HepG2 (cell line): ENCODE measurements around the gene KRTAP9-4. TPM values are rescaled to one million over a fixed set of nuclear protein-coding genes. Genes with fewer than 3 reads are reported as not detected.

ENCODE experiments used
- ATAC-seq: fragments of 200-7000 bp; cut with Tn5 transposase; 3 replicates; pipeline ENCODE4 v1.9.1; 2020; ENCODE audit warnings: mild to moderate bottlenecking, moderate library complexity
- BruUV-seq: library from RNA; stranded (reverse); fragments of 400-500 nt; replicated peaks from 2 replicates; lab custom pipeline; 2021; lab: Mats Ljungman, UMichigan
- CTCF ChIA-PET: fragments of 300-600 bp; formaldehyde crosslinking; extraction: SDS; loops from one replicate; lab custom pipeline; 2021; ENCODE audit warnings: low total read pairs, inconsistent platforms, low intra/inter-chr PET ratio; lab: Yijun Ruan, JAX
- POLR2A ChIA-PET: fragments of 350-600 bp; sonication (Branson Sonifier 250); formaldehyde crosslinking; loops from one replicate; lab custom pipeline; 2020; ENCODE audit warnings: antibody characterized with exemption, inconsistent platforms; lab: Yijun Ruan, JAX
- DNase-seq: peaks from one replicate; pipeline ENCODE4 v3.0.0-alpha.2; 2015; ENCODE audit warnings: low spot score
- FAIRE-seq: peaks from 3 replicates; lab custom pipeline; 2011; peaks lifted over from hg19 to GRCh38; lab: Jason Lieb, UNC
- H2AFZ ChIP-seq: one replicate; pipeline ENCODE4 v1.6.1; 2011; ENCODE audit warnings: low read length, inconsistent platforms
- H3K27ac ChIP-seq: fragments of 300-600 bp; 3 replicates; pipeline ENCODE4 v1.8.0; 2011; ENCODE audit warnings: mixed run types, mild to moderate bottlenecking, mixed read lengths, low read length, inconsistent platforms; ENCODE audit not compliant: insufficient read depth; ENCODE audit errors: extremely low read length
- H3K27me3 ChIP-seq, 2 experiments: fragments of 200-600 bp in 1 of 2; 2 replicates in 1 of 2; 3 replicates in 1 of 2; pipeline versions ENCODE4 v1.6.0 to v1.8.0; 2011; ENCODE audit warnings: low read length in 2 of 2, mild to moderate bottlenecking in 2 of 2, moderate library complexity in 2 of 2, inconsistent platforms in 1 of 2; ENCODE audit not compliant: insufficient read depth in 2 of 2, control insufficient read depth in 1 of 2
- H3K36me3 ChIP-seq, 2 experiments: fragments of 200-600 bp in 1 of 2; replicated peaks in 1 of 2; 2 replicates in 1 of 2; 3 replicates in 1 of 2; pipeline versions ENCODE4 v1.5.1 to v1.8.0; 2011; ENCODE audit warnings: low read length in 2 of 2, inconsistent platforms in 1 of 2; ENCODE audit not compliant: insufficient read depth in 2 of 2, control insufficient read depth in 1 of 2
- H3K4me1 ChIP-seq: 2 replicates; pipeline ENCODE4 v1.5.1; 2012; ENCODE audit warnings: low read length, inconsistent platforms; ENCODE audit not compliant: insufficient read depth
- H3K4me2 ChIP-seq: 2 replicates; pipeline ENCODE4 v1.6.0; 2011; ENCODE audit warnings: low read depth, low read length, inconsistent platforms
- H3K4me3 ChIP-seq, 3 experiments: fragments of 200-600 bp in 1 of 3; sonication (generic), shearing (Covaris generic) in 1 of 3; replicated peaks in 1 of 3; 2 replicates each; pipeline ENCODE4 v1.5.1; 2011 to 2016; ENCODE audit warnings: low read length in 3 of 3, inconsistent platforms in 2 of 3, low read depth in 2 of 3, mild to moderate bottlenecking in 2 of 3, control low read depth in 1 of 3, mixed read lengths in 1 of 3; ENCODE audit not compliant: insufficient read depth in 1 of 3
- H3K79me2 ChIP-seq: one replicate; pipeline ENCODE4 v1.6.1; 2011; ENCODE audit warnings: low read length, inconsistent platforms; ENCODE audit not compliant: insufficient read depth
- H3K9ac ChIP-seq: 2 replicates; pipeline ENCODE4 v1.6.0; 2011; ENCODE audit warnings: mild to moderate bottlenecking, low read depth, low read length, inconsistent platforms; ENCODE audit not compliant: insufficient read depth
- H3K9me3 ChIP-seq: 2 replicates; pipeline ENCODE4 v1.5.1; 2012; ENCODE audit warnings: mild to moderate bottlenecking, low read length
- H4K20me1 ChIP-seq: 2 replicates; pipeline ENCODE4 v1.6.0; 2011; ENCODE audit warnings: inconsistent platforms, mild to moderate bottlenecking, low read length, moderate library complexity; ENCODE audit not compliant: insufficient read depth
- MAFK ChIP-seq, 2 experiments: IDR thresholded peaks in 1 of 2; conservative IDR thresholded peaks in 1 of 2; 2 replicates each; pipeline ENCODE4 v1.6.1; 2011; ENCODE audit warnings: improper control_type of control experiment in 2 of 2, low read length in 2 of 2
- MNT ChIP-seq: fragments of 450-650 bp; IDR thresholded peaks from 2 replicates; pipeline ENCODE4 v1.6.1; 2016
- PATZ1 ChIP-seq: sonication (generic); formaldehyde crosslinking; IDR thresholded peaks from 2 replicates; pipeline ENCODE4 v1.4.0; 2020; ENCODE audit warnings: missing genetic modification reagents
- TBX2 ChIP-seq: sonication (generic); formaldehyde crosslinking; IDR thresholded peaks from 2 replicates; pipeline ENCODE4 v1.5.0; 2020; ENCODE audit warnings: missing genetic modification reagents, mild to moderate bottlenecking, borderline replicate concordance
- WGBS: methylation state at CpG from one replicate; pipeline ENCODE4 v1.1.6; 2017; ENCODE audit warnings: low lambda C conversion rate; 5-methylcytosine and 5-hydroxymethylcytosine counted together
- in situ Hi-C: cut with HindIII; loops from 2 replicates; pipeline ENCODE4 v1.10.0; 2017; ENCODE audit warnings: low pct_unique_long_range_greater_than_20kb; ENCODE audit not compliant: extremely low pct_ligation_motif_present
- intact Hi-C: fragments of 100-400 bp; cut with micrococcal nuclease; formaldehyde crosslinking; loops from one replicate; pipeline ENCODE4 v1.10.0; 2022; ENCODE audit not compliant: unreplicated experiment
- polyA plus RNA-seq, 8 experiments: library from polyadenylated mRNA; depleted of rRNA in 3 of 8; stranded (reverse) in 7 of 8; unstranded in 1 of 8; fragments of >200 nt; fragmentation: Illumina TruSeq in 4 of 8; extraction: Trizol in 4 of 8; gene quantifications; 2 replicates each; pipeline versions ENCODE4 v1.2.1 to v1.2.3, GENCODE V29; 2011 to 2016; ENCODE audit warnings: low read depth in 4 of 8, missing spikeins in 1 of 8, mixed read lengths in 1 of 8; ENCODE audit not compliant: insufficient read depth in 1 of 8
- total RNA-seq, 5 experiments: library from RNA; depleted of rRNA; stranded (reverse); fragments of >200 nt; fragmentation: Illumina TruSeq; extraction: Trizol; gene quantifications; 2 replicates each; pipeline ENCODE4 v1.2.3, GENCODE V29; 2016; ENCODE audit warnings: low read depth in 1 of 5

KRTAP9-4 gene
- total and polyA plus RNA-seq, 2 of the 13 experiments (the other 11 are each of a cell fraction or from before 2014, with no cell fraction given): not detected

GRCh38 chr17:41211845-41212466 lies 37.5 kb upstream of the KRTAP9-4 start:
- ATAC-seq: no peak
- intact Hi-C loops: no loop called here
- BruUV-seq: no TSS peak
- POLR2A ChIA-PET: no interaction called here
- Histone ChIP-seq H3K4me2 (no peak overlapping the region), H3K4me1 (peaks cover 6% of the 10 kb centered on the region; the same call in 1 of the 2 replicates), H4K20me1 (no peaks in the 10 kb centered on the region), H3K9ac (no peak overlapping the region), H3K4me3 (no peak overlapping the region), H3K79me2 (no peaks in the 10 kb centered on the region), H3K27me3 (peaks cover 0 to 33% of the 10 kb centered on the region in 2 experiments; a peak in 3 of 5 replicates), H3K36me3 (no peaks in the 10 kb centered on the region), H2AFZ (no peak overlapping the region), H3K9me3 (0 out of 2 replicates have a peak, but pooled peaks cover 5% of the 10 kb centered on the region), H3K27ac (no peak overlapping the region)
- in situ Hi-C loops: no loop called here
- CTCF ChIA-PET: no interaction called here
- peak; percentile 99 for TF ChIP-seq MNT
- no peak for TF ChIP-seq TBX2 (CRISPR knock-in tag)
- TF ChIP-seq PATZ1 (CRISPR knock-in tag): no peak
- TF ChIP-seq MAFK (conservative IDR thresholded peaks at IDR 0.05 in 1 of 2, IDR thresholded peaks at IDR 0.05 in 1 of 2; ENCODE audit: low read length in 2 of 2): 0 out of 4 replicates have a peak, but pooled peaks of 1 of the 2 experiments have one; percentile 12
- no peak for FAIRE-seq
- DNase-seq: no peak
- WGBS: 0% methylated on average over 1 of the region's 1 CpG
